WTC11 (cell line): ENCODE results near the gene FBXO21.

Source experiments
- ATF2 ChIP-seq: sonication (generic); formaldehyde crosslinking; IDR thresholded peaks from 2 replicates; pipeline ENCODE4 v1.8.1; 2022; ENCODE audit warnings: low read depth, missing genetic modification reagents, borderline replicate concordance
- ATF3 ChIP-seq: sonication (generic); formaldehyde crosslinking; conservative IDR thresholded peaks from 2 replicates; pipeline ENCODE4 v1.8.1; 2022; ENCODE audit warnings: mild to moderate bottlenecking, missing genetic modification reagents
- CTCF ChIP-seq: fragments of 200-600 bp; IDR thresholded peaks from 2 replicates; pipeline ENCODE4 v1.8.0; 2022; ENCODE audit warnings: antibody characterized with exemption
- E2F1 ChIP-seq: sonication (generic); formaldehyde crosslinking; IDR thresholded peaks from 2 replicates; pipeline ENCODE4 v1.8.0; 2022; ENCODE audit warnings: mild to moderate bottlenecking, missing genetic modification reagents
- E2F5 ChIP-seq: sonication (generic); formaldehyde crosslinking; IDR thresholded peaks from 2 replicates; pipeline ENCODE4 v1.8.1; 2022; ENCODE audit warnings: mild to moderate bottlenecking, moderate library complexity, missing genetic modification reagents
- JUN ChIP-seq: sonication (generic); formaldehyde crosslinking; IDR thresholded peaks from 2 replicates; pipeline ENCODE4 v1.8.0; 2023; ENCODE audit warnings: mild to moderate bottlenecking, missing genetic modification reagents
- MAX ChIP-seq: sonication (generic); formaldehyde crosslinking; IDR thresholded peaks from 2 replicates; pipeline ENCODE4 v1.8.0; 2022; ENCODE audit warnings: mild to moderate bottlenecking, missing genetic modification reagents
- NR1H2 ChIP-seq: sonication (generic); formaldehyde crosslinking; IDR thresholded peaks from 2 replicates; pipeline ENCODE4 v1.9.0; 2021; ENCODE audit warnings: mild to moderate bottlenecking, moderate library complexity, missing genetic modification reagents
- PRDM15 ChIP-seq: sonication (generic); formaldehyde crosslinking; IDR thresholded peaks from 2 replicates; pipeline ENCODE4 v1.8.0; 2022; ENCODE audit warnings: missing genetic modification reagents
- USF1 ChIP-seq: sonication (generic); formaldehyde crosslinking; IDR thresholded peaks from 2 replicates; pipeline ENCODE4 v1.8.0; 2022; ENCODE audit warnings: mild to moderate bottlenecking, missing genetic modification reagents
- ZNF423 ChIP-seq: fragments of 250-450 bp; sonication (Bioruptor Pico); IDR thresholded peaks from 2 replicates; pipeline ENCODE4 v2.1.2; 2022; ENCODE audit warnings: mild to moderate bottlenecking, moderate library complexity

- TF ChIP-seq CTCF = no peak
- no peak for TF ChIP-seq USF1 (CRISPR knock-in tag)
- TF ChIP-seq E2F5 (CRISPR knock-in tag) = no peak
- TF ChIP-seq ZNF423 (CRISPR knock-in tag) = no peak
- TF ChIP-seq ATF2 (CRISPR knock-in tag) = no peak
- no peak for TF ChIP-seq PRDM15 (CRISPR knock-in tag)
- TF ChIP-seq E2F1 (CRISPR knock-in tag) = no peak
- TF ChIP-seq JUN (CRISPR knock-in tag) = no peak
- TF ChIP-seq NR1H2 (CRISPR knock-in tag) = no peak
- TF ChIP-seq ATF3 (CRISPR knock-in tag) = no peak
- TF ChIP-seq MAX (CRISPR knock-in tag) = no peak
Observed at GRCh38 chr12:117202033-117202432, 11.8 kb upstream of the FBXO21 start.
